Prostate gland (tissue), 2 donors: ENCODE measurements around the gene ETV6. TPM values are rescaled to one million over a fixed set of nuclear protein-coding genes. Genes with fewer than 3 reads are reported as not detected.

Experiments used
- DNase-seq: peaks from one replicate; pipeline ENCODE4 v3.0.0-alpha.2; 2019; ENCODE audit warnings: low spot score
- H3K27ac ChIP-seq, 2 donors: fragments of 200-600 bp; sonication (generic); 2 replicates each; pipeline ENCODE4 v1.5.1; 2017 to 2019
- H3K27me3 ChIP-seq: fragments of 200-600 bp; sonication (generic); replicated peaks from 2 replicates; pipeline ENCODE4 v1.5.1; 2019; ENCODE audit not compliant: insufficient read depth
- H3K36me3 ChIP-seq, 2 donors: fragments of 200-600 bp; sonication (generic); 1 replicate in 1 of 2; 2 replicates in 1 of 2; pipeline versions ENCODE4 v1.5.1 to v1.8.1; 2017 to 2019
- H3K4me1 ChIP-seq: fragments of 200-600 bp; sonication (generic); replicated peaks from 2 replicates; pipeline ENCODE4 v1.5.1; 2019
- H3K4me3 ChIP-seq, 2 donors: fragments of 200-600 bp; sonication (generic); 2 replicates each; pipeline ENCODE4 v1.5.1; 2017 to 2019
- H3K9me3 ChIP-seq: fragments of 200-600 bp; sonication (generic); 2 replicates; pipeline ENCODE4 v1.5.1; 2017
- POLR2A ChIP-seq: fragments of 450-650 bp; IDR thresholded peaks from one replicate; pipeline ENCODE4 v1.6.1; 2016; ENCODE audit warnings: antibody characterized with exemption, mild to moderate bottlenecking
- POLR2AphosphoS5 ChIP-seq: sonication (generic); formaldehyde crosslinking; IDR thresholded peaks from one replicate; pipeline ENCODE4 v1.6.1; 2017; ENCODE audit warnings: antibody characterized with exemption
- WGBS: methylation state at CpG from one replicate; pipeline ENCODE4 v1.1.5; 2018; 5-methylcytosine and 5-hydroxymethylcytosine counted together
- intact Hi-C: fragments of 100-400 bp; cut with DNase I; formaldehyde crosslinking; loops from one replicate; pipeline ENCODE4 v1.14.2; 2022
- total RNA-seq, 2 donors: library from RNA; depleted of rRNA; stranded (reverse); fragments of >200 nt; gene quantifications; one replicate each; pipeline ENCODE4 v1.1.0, GENCODE V29; 2016
- TF ChIP-seq, protein P1 (sequence below), 4 experiments: fragments of 200-600 bp in 2 of 4; fragments of 450-650 bp in 2 of 4; sonication (generic) in 2 of 4; IDR thresholded peaks; 1 replicate in 3 of 4; 2 replicates in 1 of 4; pipeline ENCODE4 v1.5.1; 2016 to 2019; ENCODE audit warnings: antibody characterized with exemption in 4 of 4, mild to moderate bottlenecking in 2 of 4, moderate library complexity in 2 of 4

The ETV6 gene
- total RNA-seq, 2 donors from 2014 or later = 26.7 to 33.6 TPM

DNA sequence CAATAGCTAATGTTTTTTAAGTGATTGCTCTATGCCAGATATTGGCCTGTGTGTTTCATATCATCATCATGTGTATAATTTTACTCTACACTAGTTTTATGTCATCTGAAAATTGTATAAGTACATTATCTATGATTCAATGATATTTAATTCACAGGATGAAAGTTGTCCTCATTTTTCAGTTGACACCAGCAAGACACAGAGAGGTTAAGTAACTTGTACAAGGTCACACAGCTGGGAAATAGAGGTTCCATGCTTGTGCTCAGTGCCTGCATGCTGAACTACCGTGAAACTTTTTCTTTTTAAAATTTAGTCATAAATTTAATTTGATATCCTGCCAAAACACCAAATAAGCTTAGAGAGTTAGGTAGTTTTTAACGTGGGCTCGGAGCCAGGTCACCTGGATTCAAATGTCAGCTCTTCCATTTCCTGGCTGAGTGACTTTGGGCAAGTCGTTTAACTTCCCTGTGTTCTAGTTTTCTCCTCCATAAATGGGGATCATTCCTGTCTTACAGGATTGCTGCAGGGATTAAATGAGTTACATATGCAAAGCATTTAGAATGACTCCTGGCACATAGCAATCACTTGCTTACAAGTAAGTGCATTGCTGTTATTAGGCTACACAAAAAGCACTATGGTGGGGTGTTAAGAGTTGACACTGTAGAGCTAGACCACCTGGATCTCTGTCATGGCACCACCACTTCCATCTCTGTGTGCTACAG lies 183.9 kb downstream of the ETV6 start:
- Histone ChIP-seq H3K9me3 (no peaks in the 10 kb centered on the region), H3K27me3 (no peaks in the 10 kb centered on the region), H3K4me1 (no peaks in the 10 kb centered on the region), H3K4me3 (no peak overlapping the region), H3K27ac (no peak overlapping the region), H3K36me3 (no peaks in the 10 kb centered on the region)
- 75% methylated on average over 4 of the region's 4 CpGs for WGBS
- DNase-seq = no peak
- intact Hi-C loops = no loop called here
- TF ChIP-seq, protein P1, sequence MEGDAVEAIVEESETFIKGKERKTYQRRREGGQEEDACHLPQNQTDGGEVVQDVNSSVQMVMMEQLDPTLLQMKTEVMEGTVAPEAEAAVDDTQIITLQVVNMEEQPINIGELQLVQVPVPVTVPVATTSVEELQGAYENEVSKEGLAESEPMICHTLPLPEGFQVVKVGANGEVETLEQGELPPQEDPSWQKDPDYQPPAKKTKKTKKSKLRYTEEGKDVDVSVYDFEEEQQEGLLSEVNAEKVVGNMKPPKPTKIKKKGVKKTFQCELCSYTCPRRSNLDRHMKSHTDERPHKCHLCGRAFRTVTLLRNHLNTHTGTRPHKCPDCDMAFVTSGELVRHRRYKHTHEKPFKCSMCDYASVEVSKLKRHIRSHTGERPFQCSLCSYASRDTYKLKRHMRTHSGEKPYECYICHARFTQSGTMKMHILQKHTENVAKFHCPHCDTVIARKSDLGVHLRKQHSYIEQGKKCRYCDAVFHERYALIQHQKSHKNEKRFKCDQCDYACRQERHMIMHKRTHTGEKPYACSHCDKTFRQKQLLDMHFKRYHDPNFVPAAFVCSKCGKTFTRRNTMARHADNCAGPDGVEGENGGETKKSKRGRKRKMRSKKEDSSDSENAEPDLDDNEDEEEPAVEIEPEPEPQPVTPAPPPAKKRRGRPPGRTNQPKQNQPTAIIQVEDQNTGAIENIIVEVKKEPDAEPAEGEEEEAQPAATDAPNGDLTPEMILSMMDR (IDR thresholded peaks at IDR 0.05) = no peak
- TF ChIP-seq POLR2AphosphoS5 (no peak), POLR2A (no peak)

DNA sequence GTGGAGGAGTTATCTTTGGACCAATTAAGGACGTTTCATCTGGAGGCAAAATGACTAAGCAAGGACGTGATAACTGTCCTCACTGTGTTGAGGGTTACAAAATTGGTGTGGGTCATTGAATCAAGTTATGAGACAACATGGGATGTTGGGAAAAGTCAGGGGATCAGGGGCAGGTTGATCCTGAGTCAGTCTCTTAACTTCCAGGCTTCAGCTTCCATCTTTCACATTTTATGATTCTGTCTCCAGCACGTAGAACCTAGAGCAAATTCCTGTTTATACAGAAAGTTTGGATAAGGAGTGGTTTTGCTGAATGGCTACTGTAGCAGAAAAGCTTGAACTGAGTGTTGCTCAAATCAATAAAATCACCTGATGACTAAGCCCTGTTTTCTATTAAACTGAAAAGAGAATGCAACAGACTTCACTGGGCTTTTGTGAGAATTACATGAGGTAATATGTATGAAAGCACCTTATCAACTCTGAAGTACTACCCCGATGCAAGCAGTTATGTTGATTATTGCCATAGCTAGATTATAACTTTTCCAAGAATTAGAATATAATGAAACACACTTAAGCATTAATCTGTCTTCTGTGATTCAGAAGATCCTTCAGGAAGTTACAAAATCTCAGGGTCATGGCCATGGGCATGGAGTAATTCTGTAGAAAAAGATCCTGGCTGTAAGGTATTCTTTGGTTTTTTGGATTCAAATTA lies 184.8 kb downstream of the ETV6 start:
- H3K4me1 ChIP-seq = no peaks in the 10 kb centered on the region

DNA sequence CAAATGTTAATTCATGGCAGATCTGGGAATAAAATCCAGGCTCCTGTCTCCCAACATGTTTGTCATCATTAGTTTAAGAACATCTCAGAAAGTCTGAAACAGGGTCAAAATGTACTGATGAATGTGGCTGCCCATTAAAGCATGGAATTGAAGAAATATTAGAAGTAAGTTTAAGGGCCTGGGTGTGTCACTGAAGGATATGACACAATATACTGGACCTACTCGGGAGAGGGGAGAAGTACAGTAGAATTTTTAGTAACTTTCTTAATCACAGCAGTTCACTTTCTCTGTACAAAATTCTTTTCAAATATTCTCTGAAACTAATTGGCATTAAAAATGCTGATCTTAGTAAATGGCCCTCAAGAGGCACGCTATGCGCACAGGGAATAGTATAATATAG lies 185.5 kb downstream of the ETV6 start:
- 82% methylated on average over 3 of the region's 3 CpGs for WGBS
- Histone ChIP-seq H3K27me3 (no peaks in the 10 kb centered on the region), H3K9me3 (no peaks in the 10 kb centered on the region), H3K4me1 (peaks cover under 1% of the 10 kb centered on the region), H3K36me3 (no peaks in the 10 kb centered on the region), H3K4me3 (no peak overlapping the region), H3K27ac (no peak overlapping the region)
- intact Hi-C loops = no loop called here
- TF ChIP-seq, protein P1 (IDR thresholded peaks at IDR 0.05) = no peak
- TF ChIP-seq POLR2AphosphoS5 = no peak
- no peak for TF ChIP-seq POLR2A
- DNase-seq = no peak

More for the DNA sequence above, 184.8 kb downstream of the ETV6 start:
- no peaks in the 10 kb centered on the region for H3K9me3 ChIP-seq
- H3K36me3 ChIP-seq = no peaks in the 10 kb centered on the region
- H3K27me3 ChIP-seq = no peaks in the 10 kb centered on the region
- no peak overlapping the region for H3K27ac ChIP-seq
- intact Hi-C loops = no loop called here
- DNase-seq = no peak
- no peak overlapping the region for H3K4me3 ChIP-seq
- TF ChIP-seq POLR2A = no peak
- TF ChIP-seq POLR2AphosphoS5 = no peak
- TF ChIP-seq, protein P1 (IDR thresholded peaks at IDR 0.05) = no peak
- 46% methylated on average over 4 of the region's 4 CpGs for WGBS

DNA sequence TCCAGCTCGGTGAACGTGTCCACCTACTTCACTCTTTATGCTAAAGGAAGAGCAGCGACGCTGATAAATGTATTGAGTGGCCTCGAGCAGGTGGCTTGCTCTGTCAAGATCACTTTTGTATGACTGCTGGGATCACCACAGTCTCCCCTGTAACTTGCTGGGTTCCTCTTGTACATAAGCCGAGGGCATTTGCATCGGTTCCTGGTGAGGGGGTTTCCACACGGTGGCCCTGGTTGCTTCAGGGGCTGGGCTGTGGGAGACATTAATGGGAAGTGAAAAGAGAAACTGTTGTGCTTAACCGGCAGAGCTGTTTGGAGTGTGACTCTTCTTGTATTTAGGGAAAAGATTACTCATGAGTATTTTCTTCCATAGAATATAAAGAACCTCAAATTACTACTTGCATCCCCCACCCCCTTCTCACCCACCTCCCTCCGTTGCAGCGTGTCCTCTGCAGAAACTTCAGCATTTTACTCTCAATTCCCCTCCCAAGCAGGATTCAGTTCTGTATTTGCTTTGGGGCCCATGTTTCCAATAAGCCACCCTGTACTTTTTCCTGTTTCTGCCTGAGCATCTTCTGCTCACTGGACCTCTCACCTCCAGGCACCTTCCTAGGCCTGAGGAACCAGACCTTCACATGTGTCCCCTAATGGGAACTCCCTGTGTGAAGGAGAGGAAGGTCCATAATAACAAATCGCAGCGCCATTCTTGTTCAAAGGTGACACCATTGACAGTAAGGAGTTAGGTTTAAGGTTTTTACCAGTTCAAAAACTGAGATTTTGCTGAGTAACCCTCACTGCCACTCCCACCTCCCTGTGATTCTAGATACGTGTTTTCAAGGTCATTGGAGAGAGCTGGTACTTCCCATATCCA lies 187.0 kb downstream of the ETV6 start:
- Histone ChIP-seq H3K4me1 (peaks cover 3% of the 10 kb centered on the region), H3K27ac (no peak overlapping the region), H3K9me3 (no peaks in the 10 kb centered on the region), H3K4me3 (no peak overlapping the region), H3K27me3 (no peaks in the 10 kb centered on the region), H3K36me3 (no peaks in the 10 kb centered on the region)
- 75% methylated on average over 14 of the region's 14 CpGs for WGBS
- TF ChIP-seq POLR2AphosphoS5 (no peak), POLR2A (no peak)
- TF ChIP-seq, protein P1 (IDR thresholded peaks at IDR 0.05) = no peak
- intact Hi-C loops = no loop called here
- no peak for DNase-seq
